ENCODE measurements around the gene TTC39B.
A peak's percentile ranks its signal among the peaks of the same experiment; 100 is the strongest.

The TTC39B gene

DNA sequence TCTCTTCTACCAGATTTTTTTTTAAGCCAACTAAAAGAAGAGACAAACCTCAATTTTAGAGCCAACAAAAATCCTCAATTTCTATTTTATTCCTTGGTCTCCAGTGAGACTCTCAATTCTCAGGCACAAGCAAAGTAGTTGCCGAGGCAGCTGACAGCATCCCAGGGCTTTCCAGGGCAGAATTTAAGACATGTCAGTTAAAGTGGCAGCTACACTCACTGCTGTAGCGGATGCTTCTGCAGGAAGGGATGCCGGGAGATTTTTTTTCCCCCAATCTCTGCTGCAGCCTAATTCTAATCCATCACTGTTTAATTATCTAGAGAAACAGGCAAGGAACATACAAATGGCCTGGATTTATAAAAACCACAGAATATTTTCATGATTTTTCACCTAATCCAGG is 57.0 kb downstream of the TTC39B start:
- DNase-seq (ENCODE audit: low read depth): no peak
- TF ChIP-seq, protein P1, sequence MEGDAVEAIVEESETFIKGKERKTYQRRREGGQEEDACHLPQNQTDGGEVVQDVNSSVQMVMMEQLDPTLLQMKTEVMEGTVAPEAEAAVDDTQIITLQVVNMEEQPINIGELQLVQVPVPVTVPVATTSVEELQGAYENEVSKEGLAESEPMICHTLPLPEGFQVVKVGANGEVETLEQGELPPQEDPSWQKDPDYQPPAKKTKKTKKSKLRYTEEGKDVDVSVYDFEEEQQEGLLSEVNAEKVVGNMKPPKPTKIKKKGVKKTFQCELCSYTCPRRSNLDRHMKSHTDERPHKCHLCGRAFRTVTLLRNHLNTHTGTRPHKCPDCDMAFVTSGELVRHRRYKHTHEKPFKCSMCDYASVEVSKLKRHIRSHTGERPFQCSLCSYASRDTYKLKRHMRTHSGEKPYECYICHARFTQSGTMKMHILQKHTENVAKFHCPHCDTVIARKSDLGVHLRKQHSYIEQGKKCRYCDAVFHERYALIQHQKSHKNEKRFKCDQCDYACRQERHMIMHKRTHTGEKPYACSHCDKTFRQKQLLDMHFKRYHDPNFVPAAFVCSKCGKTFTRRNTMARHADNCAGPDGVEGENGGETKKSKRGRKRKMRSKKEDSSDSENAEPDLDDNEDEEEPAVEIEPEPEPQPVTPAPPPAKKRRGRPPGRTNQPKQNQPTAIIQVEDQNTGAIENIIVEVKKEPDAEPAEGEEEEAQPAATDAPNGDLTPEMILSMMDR (conservative IDR thresholded peaks at IDR 0.05; ENCODE audit: low read length): no peak
- no peak overlapping the region for H3K4me3 ChIP-seq (ENCODE audit: low read length)

DNA sequence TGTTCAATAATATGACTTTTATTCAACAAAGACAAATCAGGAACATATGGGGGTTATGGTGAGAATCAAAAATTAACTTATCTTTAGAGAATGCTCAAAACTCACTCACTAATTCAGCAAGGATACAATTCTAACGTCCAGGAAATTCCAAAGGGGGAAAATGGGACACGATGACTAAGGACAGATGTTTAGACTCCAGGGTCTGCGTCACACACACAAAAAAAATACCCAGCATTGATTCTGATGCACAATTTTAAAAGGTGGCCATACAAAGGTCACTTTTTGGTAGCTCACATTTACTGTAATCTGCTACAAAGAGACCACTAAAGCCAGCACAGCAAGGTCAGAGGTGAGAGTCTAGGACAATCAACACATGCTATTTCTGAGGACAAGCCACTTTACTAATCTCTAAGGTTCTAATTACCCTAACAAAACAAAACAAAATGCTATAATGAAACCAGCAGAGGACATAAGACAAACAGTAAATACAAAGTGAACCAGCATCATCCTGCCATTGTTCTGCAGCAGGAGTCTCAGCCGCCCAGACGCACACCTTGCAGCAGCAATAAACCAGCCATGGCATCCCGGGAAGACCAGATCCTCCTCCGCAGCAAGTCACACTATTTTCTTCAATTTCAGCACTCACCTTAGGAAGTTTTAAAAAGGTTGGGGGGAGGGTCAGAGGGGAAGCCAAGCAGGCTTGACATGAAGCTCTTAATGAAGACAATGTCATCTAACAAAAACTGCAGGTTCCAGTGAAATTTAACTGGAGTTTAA is 57.8 kb downstream of the TTC39B start:
- peak; percentile 69 for DNase-seq (ENCODE audit: low read depth)
- no peak overlapping the region for H3K4me3 ChIP-seq (ENCODE audit: low read length)
- TF ChIP-seq, protein P1 (conservative IDR thresholded peaks at IDR 0.05; ENCODE audit: low read length): no peak

DNA sequence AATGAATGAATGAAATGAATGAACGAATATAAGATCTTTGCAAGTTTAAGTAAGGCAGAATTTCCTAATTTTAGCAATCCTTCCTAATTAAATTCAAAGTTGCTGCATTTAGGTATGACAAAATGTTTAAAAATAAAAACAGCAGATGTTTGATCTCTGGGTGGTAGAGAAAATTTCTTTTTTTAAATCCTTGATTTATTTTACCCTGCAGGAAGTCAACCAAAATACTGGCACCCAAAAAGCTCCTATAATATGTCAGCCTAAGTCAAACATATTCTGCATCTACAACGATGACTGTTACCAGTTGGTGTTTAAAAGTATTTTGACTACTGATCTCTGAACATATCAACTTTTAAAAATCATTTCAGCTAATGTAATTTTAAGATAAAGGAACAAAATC is 58.4 kb downstream of the TTC39B start:
- TF ChIP-seq, protein P1 (conservative IDR thresholded peaks at IDR 0.05; ENCODE audit: low read length): no peak

DNA sequence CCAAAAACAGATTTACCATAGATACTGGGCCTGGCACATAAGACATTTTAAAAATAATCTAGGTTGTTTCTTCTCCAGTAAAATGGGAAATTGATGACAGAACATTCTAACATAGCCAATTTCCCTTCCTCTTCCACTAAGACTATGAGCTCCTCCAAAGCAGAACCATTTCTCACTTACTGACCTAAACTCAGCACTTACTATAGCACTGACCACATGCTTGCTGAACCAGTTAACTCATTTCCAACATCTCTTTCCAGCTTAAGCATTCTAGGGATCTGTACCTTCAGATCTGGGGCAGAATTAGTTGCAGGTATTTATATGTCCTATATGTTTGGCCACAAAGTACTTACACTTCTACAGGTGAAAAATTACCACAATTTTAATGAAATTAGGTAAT is 58.9 kb downstream of the TTC39B start:
- TF ChIP-seq, protein P1 (conservative IDR thresholded peaks at IDR 0.05; ENCODE audit: low read length): no peak
- DNase-seq (ENCODE audit: low read depth): no peak
- no peak overlapping the region for H3K4me3 ChIP-seq (ENCODE audit: low read length)

More for the DNA sequence above, 58.4 kb downstream of the TTC39B start:
- H3K4me3 ChIP-seq (ENCODE audit: low read length): no peak overlapping the region
- no peak for DNase-seq (ENCODE audit: low read depth)

DNA sequence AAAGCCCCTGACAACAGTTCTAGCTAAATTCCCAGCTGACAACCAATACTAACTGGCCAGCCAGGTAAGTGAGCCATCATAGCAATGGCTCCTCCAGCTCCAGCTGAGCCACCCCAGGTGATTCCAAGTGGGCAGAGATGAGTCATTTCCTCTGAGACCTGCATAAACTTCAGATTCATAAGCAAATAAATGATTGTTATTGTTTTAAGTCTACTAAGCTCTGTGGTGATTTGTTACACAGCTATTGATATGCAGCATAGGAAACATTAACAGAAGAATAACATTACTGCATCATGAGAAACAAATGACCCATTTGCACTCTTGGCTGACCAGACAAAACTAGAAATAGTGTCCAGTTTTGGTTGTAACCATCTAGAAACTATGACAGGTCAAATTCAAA is 60.3 kb downstream of the TTC39B start:
- H3K4me3 ChIP-seq (ENCODE audit: low read length): no peak overlapping the region
- TF ChIP-seq, protein P1 (conservative IDR thresholded peaks at IDR 0.05; ENCODE audit: low read length): no peak
- no peak for DNase-seq (ENCODE audit: low read depth)

DNA sequence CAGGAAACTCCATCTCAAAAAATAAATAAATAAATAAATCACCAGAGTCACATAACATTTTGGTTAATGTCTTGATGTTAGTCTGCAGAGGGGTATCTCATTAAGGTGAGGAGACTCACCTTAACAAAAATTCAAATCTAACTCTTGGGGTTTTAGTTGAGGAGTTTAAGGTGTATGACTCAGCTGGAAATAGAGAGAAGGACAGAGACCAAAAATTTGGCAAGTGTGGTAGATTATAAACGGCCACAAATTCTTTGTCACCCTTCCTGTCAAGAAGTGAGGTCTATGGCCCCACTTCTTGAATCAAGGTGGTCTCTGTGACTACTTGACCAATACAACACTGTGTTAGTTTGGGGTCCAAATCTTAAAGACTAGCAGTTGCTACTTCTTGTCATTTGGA is 60.8 kb downstream of the TTC39B start:
- DNase-seq (ENCODE audit: low read depth): no peak
- TF ChIP-seq, protein P1 (conservative IDR thresholded peaks at IDR 0.05; ENCODE audit: low read length): no peak

DNA sequence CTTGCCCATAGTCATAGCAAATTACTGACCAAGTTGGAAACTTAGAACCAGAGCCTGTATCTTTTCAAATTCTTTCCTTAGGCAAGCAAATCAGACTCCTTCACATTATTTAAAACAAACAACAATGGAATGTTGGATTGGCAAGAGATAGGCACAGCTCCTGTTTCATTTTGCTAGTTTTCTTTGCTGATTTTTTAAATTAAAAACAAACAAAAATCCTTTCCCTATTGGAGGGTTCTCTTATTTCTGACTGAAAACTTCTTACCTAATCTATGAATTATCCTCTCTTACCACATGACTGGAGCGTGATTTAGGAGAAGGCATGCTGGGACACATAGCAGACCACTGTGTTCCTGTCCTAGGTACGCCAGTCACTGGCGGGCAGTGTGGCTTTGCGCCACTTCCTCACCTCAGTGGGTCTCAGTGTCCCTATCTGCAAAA is 63.0 kb downstream of the TTC39B start:
- H3K4me3 ChIP-seq (ENCODE audit: low read length): no peak overlapping the region
- peak; percentile 60 for DNase-seq (ENCODE audit: low read depth)
- TF ChIP-seq, protein P1 (conservative IDR thresholded peaks at IDR 0.05; ENCODE audit: low read length): no peak

More for the DNA sequence above, 60.8 kb downstream of the TTC39B start:
- no peak overlapping the region for H3K4me3 ChIP-seq (ENCODE audit: low read length)

All from AG10803 (cell line).